Kidney (tissue), 14 donors: ENCODE results near the gene ACTA1. TPM values are rescaled to one million over a fixed set of nuclear protein-coding genes. Genes with fewer than 3 reads are reported as not detected.

ENCODE experiments used
- DNase-seq, 5 donors: peaks; one replicate each; pipeline ENCODE4 v3.0.0-alpha.2; 2013 to 2020
- FAIRE-seq: peaks from 2 replicates; lab custom pipeline; 2012; peaks lifted over from hg19 to GRCh38; lab: Jason Lieb, UNC
- H3K27ac ChIP-seq, 2 donors: one replicate each; pipeline ENCODE4 v1.7.0; 2013; ENCODE audit warnings: low read depth in 2 of 2, low read length in 2 of 2, inconsistent platforms in 1 of 2
- H3K27me3 ChIP-seq: one replicate; pipeline ENCODE4 v1.7.1; 2013; ENCODE audit warnings: low read length, inconsistent platforms; ENCODE audit not compliant: control insufficient read depth, insufficient read depth
- H3K36me3 ChIP-seq, 3 donors: one replicate each; pipeline versions ENCODE4 v1.7.0 to v1.7.1; 2013; ENCODE audit warnings: low read length in 3 of 3, control low read depth in 1 of 3, inconsistent platforms in 1 of 3; ENCODE audit not compliant: insufficient read depth in 3 of 3, control insufficient read depth in 2 of 3
- H3K4me1 ChIP-seq, 3 donors: one replicate each; pipeline versions ENCODE4 v1.7.0 to v1.7.1; 2013; ENCODE audit warnings: low read length in 3 of 3, inconsistent platforms in 1 of 3, low read depth in 1 of 3; ENCODE audit not compliant: control insufficient read depth in 2 of 3, insufficient read depth in 2 of 3
- H3K4me3 ChIP-seq, 3 donors: one replicate each; pipeline versions ENCODE4 v1.7.0 to v1.8.1; 2013; ENCODE audit warnings: low read length in 3 of 3, control low read depth in 1 of 3, inconsistent platforms in 1 of 3
- H3K9ac ChIP-seq, 3 donors: one replicate each; pipeline versions ENCODE4 v1.7.0 to v1.7.1; 2013; ENCODE audit warnings: low read length in 3 of 3, control low read depth in 1 of 3, inconsistent platforms in 1 of 3
- H3K9me3 ChIP-seq, 3 donors: one replicate each; pipeline versions ENCODE4 v1.7.0 to v1.7.1; 2013; ENCODE audit warnings: low read length in 3 of 3, control low read depth in 1 of 3, inconsistent platforms in 1 of 3; ENCODE audit not compliant: control insufficient read depth in 2 of 3, insufficient read depth in 1 of 3
- CTCF ChIP-seq: IDR thresholded peaks from 3 replicates; pipeline ENCODE4 v1.5.1; 2012; ENCODE audit warnings: mild to moderate bottlenecking, moderate library complexity, borderline replicate concordance; ENCODE audit not compliant: insufficient read depth; ENCODE audit errors: extremely low read depth
- intact Hi-C: fragments of 100-400 bp; cut with DNase I; formaldehyde crosslinking; loops from one replicate; pipeline ENCODE4 v1.11.1; 2022
- polyA plus RNA-seq: library from polyadenylated mRNA; stranded (reverse); fragments of 350-450 nt; fragmentation: Illumina TruSeq; extraction: RNeasy Lipid Tissue Mini Kit (QIAGEN cat#74804); gene quantifications from one replicate; pipeline ENCODE4 v1.2.3, GENCODE V29; 2014; ENCODE audit warnings: low read depth, low replicate concordance; ENCODE audit not compliant: insufficient read depth
- total RNA-seq: library from RNA; stranded (reverse); fragmentation: NEBNext Ultra II Directional; extraction: Animal tissue kit (Norgen Biotek cat#: 25700); gene quantifications from one replicate; pipeline ENCODE4 v1.2.1, GENCODE V29; 2021
- donor health status: control.
- donor health status: control.
- donor health status: control.
- donor health status: control.
- donor health status: control.
- donor health status: DM: yes; HTN: yes; CAD: no.
- donor health status: Normal renal cell carcinoma (clear cell type).

ACTA1 gene
- total and polyA plus RNA-seq, 2 donors from 2014 or later, result 1.2 TPM; not detected in 1

GRCh38 chr1:229436201-229436600, 2.3 kb upstream of the ACTA1 start:
- no peak for FAIRE-seq
- peaks cover 3 to 5% (median 3%) of the 10 kb centered on the region in 3 donors for H3K36me3 ChIP-seq
- no peak overlapping the region for H3K27ac ChIP-seq
- H3K4me3 ChIP-seq, result no peak overlapping the region
- no peaks in the 10 kb centered on the region for H3K9me3 ChIP-seq
- peaks cover 0 to 4% (median 0%) of the 10 kb centered on the region in 3 donors for H3K4me1 ChIP-seq
- intact Hi-C loops, result no loop called here
- TF ChIP-seq CTCF, result no peak
- peaks cover 31% of the 10 kb centered on the region for H3K27me3 ChIP-seq
- DNase-seq, result no peak
- no peak overlapping the region for H3K9ac ChIP-seq

- Histone ChIP-seq H3K27ac (no peak overlapping the region), H3K36me3 (no peaks in the 10 kb centered on the region), H3K4me1 (peaks cover 0 to 4% (median 0%) of the 10 kb centered on the region in 3 donors), H3K4me3 (no peak overlapping the region), H3K9me3 (no peaks in the 10 kb centered on the region), H3K27me3 (peaks cover 38% of the 10 kb centered on the region), H3K9ac (no peak overlapping the region)
- intact Hi-C loops, result no loop called here
- FAIRE-seq (no peak), DNase-seq (peak in 2 of 5 donors; percentile 32 to 37)
- TF ChIP-seq CTCF, result no peak
Measured at GRCh38 chr1:229434641-229435051, 752 bp upstream of the ACTA1 start.

GRCh38 chr1:229433364-229434004, 410 bp downstream of the ACTA1 start:
- no peaks in the 10 kb centered on the region for H3K9me3 ChIP-seq
- H3K27ac ChIP-seq, result no peak overlapping the region
- FAIRE-seq, result no peak
- no peak overlapping the region for H3K4me3 ChIP-seq
- peaks cover 38% of the 10 kb centered on the region for H3K27me3 ChIP-seq
- peaks cover 0 to 4% (median 0%) of the 10 kb centered on the region in 3 donors for H3K4me1 ChIP-seq
- H3K36me3 ChIP-seq, result no peaks in the 10 kb centered on the region
- intact Hi-C loops, result no loop called here
- peak in 1 of 5 donors; percentile 36 for DNase-seq
- TF ChIP-seq CTCF, result no peak
- no peak overlapping the region for H3K9ac ChIP-seq
